HG03354 (cell line): ENCODE data around the gene TTF2.

ENCODE experiments used
- ATAC-seq: cut with Tn5 transposase; IDR thresholded peaks from one replicate; pipeline ENCODE4 v1.9.1; 2021; ENCODE audit warnings: mild to moderate bottlenecking; ENCODE audit not compliant: unreplicated experiment, poor library complexity, severe bottlenecking

Gene TTF2

GRCh38 chr1:117059678-117060440 lies at the start of gene TTF2:
TSS of gene TTF2 (plus strand) at chr1:117060326. CDS start at chr1:117060347, 21 bp downstream.
- peak; percentile 94 for ATAC-seq

DNA sequence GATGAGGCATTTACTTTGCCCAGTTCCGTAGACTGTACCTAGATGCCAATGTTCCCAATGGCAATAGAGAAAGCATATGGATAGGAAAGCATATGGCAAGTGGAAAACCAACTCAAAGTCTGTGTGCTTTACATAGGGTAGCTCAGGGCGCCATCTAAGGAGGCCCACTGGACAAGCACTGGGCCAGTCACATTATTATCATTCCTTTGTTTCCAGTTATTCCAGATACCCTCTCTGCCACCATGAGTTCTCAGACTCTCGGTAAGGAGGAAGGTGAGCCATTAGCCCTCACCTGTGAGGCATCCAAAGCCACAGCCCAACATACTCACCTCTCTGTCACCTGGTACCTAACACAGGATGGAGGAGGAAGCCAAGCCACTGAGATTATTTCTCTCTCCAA lies 48.8 kb upstream of the TTF2 start:
- ATAC-seq: no peak

- ATAC-seq: no peak
Measured at GRCh38 chr1:117013309-117013858, 46.7 kb upstream of the TTF2 start.

DNA sequence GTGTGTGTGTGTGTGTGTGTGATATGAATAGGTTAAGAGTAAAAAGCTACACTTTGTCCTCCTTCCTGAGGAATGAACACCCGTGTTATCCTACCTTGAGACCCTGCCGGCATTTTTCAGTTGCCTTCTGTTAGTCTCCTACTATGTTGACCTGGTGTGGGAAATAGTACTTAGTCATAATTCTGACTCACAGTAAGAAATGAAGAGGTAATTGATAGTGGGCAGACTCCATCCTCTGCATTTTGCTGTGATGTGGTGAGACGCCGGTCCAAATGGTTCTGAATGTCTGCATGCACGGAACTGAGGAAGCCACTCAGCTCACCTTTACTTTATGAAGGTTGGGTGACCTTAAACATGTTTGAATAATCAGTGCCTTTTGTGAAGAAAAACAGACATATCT lies 45.9 kb upstream of the TTF2 start:
- ATAC-seq: no peak

- no peak for ATAC-seq
Measured at GRCh38 chr1:117015724-117016123, 44.4 kb upstream of the TTF2 start.

DNA sequence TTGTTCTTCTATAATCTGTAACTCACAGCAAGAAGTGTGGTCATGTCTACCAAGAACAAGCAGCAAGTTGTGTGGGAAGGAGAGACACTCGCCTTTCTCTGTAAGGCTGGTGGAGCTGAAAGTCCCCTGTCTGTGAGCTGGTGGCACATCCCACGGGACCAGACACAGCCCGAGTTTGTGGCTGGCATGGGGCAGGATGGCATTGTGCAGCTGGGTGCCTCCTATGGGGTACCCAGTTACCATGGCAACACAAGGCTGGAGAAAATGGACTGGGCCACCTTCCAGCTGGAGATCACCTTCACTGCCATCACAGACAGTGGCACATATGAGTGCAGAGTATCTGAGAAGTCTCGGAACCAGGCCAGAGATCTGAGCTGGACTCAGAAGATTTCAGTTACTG lies 43.1 kb upstream of the TTF2 start:
- ATAC-seq: no peak

GRCh38 chr1:117017648-117018047 lies 42.5 kb upstream of the TTF2 start:
- no peak for ATAC-seq

DNA sequence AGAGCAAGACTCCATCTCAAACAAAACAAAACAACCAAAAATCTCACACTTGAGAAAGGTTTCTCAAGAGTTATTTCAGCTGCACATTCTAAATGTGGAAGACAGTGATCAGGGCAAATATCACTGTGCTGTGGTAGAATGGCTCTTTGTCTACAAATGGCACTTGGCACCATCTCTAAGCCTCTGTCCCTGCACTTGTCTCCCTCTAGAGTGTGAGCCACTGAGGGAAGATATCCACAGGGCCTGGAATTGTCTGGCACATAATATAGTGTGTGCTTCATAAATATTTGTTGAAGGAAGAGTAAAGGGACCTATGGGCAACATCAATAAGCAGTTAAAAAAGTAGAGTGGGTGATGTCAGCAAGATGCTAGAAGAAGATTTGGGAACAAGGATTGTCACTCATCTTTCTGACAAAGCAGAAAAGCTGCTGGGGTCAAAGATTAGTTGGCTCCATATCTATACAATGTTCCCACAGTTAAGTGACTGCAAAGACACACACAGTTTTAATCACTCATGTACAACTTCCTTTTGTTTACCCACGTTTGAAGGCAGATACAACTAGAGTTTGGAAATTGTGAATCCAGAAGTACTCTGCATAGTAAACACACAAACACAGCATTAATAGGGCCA lies 39.5 kb upstream of the TTF2 start:
- no peak for ATAC-seq

DNA sequence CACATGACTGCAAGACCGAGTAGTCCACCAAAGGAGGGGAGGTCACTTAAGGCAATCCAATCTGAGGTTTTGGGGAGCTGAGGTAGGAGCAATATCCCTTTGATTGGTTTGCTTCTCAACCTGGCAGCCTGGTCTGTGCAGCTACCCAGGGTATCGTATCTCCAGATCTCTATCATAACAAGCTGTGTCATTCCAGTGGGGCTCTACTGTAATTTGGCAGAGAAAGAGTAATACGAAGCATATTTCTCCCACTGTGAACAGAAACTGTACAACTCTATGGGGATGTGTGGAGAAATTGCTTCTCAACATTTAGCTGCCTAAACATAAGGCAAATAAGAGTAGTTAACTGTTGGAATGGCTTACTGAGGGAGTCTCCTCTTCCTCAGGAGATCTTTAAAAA lies 38.0 kb upstream of the TTF2 start:
- no peak for ATAC-seq

GRCh38 chr1:117025568-117025967 lies 34.6 kb upstream of the TTF2 start:
- ATAC-seq: no peak

GRCh38 chr1:117026361-117026760 lies 33.8 kb upstream of the TTF2 start:
- no peak for ATAC-seq

DNA sequence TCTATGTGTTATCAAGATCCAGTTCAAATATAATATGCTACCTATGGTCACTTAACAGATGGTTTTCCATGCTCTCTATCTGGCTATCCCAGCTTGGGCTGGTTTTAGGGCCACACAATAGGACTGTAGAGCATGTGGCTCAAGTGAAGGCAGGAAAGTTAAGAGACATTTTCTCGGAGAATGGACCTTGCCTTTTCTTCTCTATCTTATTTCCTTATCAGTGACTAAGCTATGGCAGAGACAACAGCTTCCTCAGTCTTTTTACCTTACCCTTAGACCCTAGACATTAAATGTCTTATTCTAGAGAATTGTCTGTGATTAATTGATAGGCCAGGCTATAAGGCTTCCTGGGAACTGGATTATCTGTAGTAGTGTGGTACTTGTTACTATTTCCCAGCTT lies 30.4 kb upstream of the TTF2 start:
- no peak for ATAC-seq

- ATAC-seq: no peak
Measured at GRCh38 chr1:117030271-117030877, 29.8 kb upstream of the TTF2 start.

GRCh38 chr1:117032266-117032665 lies 27.9 kb upstream of the TTF2 start:
- no peak for ATAC-seq

DNA sequence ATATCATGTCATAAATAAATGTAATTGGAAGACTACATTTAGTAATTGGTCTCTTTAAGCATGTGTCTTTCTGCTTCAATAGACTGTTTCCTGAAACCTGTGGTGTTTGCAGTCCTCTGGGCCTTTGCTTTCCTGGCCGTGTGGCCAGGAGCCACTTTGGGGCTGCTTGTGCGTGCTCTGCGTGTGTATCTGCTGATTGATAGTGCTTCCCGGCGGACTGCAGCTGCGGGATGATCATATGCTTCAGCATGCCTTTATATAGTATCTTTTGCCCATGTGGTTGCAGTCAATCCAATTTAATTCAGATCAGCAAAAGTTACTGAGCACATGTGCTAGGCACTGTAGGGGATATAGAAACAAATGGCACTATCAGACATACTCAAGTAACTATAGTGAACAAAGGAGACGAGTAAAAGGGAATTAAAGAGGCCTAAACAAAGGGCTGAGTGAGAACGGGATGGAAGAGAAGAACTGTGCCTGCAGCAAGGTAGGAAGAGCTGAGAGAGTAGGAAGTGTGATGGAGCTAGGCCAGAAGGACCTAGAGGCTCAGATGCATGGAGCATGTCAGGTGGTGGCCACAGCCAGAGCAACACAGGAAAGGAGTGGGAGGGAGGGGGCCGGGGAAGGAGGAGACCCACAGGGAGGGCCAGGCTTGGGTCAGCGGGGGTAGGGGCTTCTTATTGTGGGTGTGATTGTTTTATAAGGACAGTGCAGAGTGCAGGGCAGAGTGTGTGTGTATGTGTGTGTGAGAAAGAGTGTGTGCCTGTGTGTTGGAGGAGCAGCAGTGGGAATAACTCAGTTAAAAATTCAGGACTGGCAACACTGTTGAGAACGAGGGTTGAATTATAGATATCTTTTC lies 27.2 kb upstream of the TTF2 start:
- ATAC-seq: no peak

- ATAC-seq: no peak
Measured at GRCh38 chr1:117033772-117034171, 26.4 kb upstream of the TTF2 start.

- no peak for ATAC-seq
Measured at GRCh38 chr1:117034791-117035290, 25.3 kb upstream of the TTF2 start.

- ATAC-seq: no peak
Measured at GRCh38 chr1:117036018-117036461, 24.1 kb upstream of the TTF2 start.

GRCh38 chr1:117037802-117038201 lies 22.3 kb upstream of the TTF2 start:
- ATAC-seq: no peak

DNA sequence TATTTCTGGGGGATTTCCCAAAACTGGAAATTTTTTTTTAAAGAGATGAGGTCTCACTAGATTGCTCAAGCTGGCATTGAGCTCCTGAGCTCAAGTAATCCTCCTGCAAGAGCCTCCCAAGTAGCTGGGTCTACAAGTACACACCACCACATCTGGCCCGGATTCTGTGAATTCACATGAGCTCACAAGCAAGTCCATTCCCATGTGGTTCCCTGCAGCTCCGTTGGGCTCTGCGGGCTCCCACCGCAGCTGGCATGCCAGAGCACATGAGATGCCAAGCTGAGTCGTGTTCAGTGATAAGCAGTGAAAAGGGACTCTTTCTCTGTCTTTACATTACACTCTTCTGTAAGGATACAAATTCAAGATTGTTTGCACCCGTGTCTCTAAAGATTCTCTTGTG lies 21.9 kb upstream of the TTF2 start:
- no peak for ATAC-seq
